ENCODE measurements around the gene GRIFIN.

GRIFIN gene

GRCh38 chr7:2512179-2512661 is 36.0 kb upstream of the GRIFIN start:
- DNase-seq = no peak

GRCh38 chr7:2511769-2512168 is 35.6 kb upstream of the GRIFIN start:
- DNase-seq = no peak

DNA sequence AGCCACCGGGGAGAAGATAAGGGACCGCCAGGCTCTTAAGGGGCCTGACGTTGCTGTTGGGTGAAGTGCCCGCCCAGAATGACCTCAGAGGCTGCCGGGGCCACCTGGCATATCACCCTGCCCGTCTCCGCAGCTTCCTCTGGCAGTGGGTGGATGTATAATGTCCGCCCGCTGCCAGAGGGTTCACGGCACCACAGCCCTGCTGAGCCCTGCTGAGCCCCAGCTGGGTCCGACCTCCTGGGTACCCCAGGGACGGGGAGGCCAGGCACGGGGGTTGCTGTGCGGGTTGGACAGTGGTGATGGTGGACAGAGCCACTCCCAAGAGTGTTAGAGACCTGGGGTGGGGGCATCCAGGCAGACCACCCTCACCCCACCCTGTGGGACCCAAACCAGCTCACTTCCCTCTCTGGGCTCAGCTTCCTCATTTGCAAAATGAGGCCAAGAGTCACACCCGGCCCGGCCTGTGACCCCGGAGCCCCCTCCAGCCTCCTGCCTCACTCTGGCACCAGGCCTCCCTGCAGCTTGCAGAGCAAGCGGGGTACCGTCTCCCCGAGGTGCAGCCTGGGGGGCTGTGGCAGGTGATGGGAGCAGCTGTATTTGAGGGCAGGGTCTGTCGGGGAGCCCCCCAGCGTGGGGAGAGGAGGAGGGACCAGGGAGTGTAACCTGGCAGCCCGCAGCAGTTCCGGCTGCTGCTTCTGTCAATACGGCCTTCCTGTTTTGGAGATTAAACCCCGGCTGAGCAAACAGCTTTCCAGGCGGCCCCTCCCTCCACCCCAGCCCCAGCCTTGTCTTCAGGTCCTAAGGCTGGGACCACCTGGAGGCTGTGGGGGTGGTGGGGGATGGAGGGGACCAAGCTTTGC is 34.9 kb upstream of the GRIFIN start:
- no peak for DNase-seq

- no peak for DNase-seq
These were observed 34.1 kb upstream of the GRIFIN start for GRCh38 chr7:2510130-2510776.

GRCh38 chr7:2509298-2509906 is 33.2 kb upstream of the GRIFIN start:
- no peak for DNase-seq

- DNase-seq = peak; percentile 82
These were observed 32.4 kb upstream of the GRIFIN start for GRCh38 chr7:2508327-2509215.

DNA sequence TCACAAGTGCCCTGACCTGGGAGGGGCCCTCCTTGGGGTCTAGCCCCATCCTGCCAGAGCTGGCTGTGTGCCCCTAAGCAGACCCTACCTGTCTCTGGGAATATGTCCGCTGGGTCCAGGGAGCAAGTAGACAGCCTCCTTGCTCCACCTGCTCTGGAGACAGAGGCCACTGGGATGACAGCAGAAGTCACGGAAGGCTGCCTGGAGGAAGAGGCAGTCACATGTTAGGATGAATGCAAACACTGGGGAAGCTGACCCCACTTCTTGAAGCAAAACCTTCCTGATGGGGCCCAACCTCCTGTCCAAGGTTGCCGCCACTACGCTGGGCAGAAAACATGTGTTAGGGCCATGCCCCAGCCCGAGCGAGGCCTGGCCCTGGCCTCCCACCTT is 31.7 kb upstream of the GRIFIN start:
- DNase-seq = no peak

GRCh38 chr7:2507208-2507916 is 31.2 kb upstream of the GRIFIN start:
- DNase-seq = no peak

- no peak for DNase-seq
These were observed 29.2 kb upstream of the GRIFIN start for GRCh38 chr7:2505401-2505800.

DNA sequence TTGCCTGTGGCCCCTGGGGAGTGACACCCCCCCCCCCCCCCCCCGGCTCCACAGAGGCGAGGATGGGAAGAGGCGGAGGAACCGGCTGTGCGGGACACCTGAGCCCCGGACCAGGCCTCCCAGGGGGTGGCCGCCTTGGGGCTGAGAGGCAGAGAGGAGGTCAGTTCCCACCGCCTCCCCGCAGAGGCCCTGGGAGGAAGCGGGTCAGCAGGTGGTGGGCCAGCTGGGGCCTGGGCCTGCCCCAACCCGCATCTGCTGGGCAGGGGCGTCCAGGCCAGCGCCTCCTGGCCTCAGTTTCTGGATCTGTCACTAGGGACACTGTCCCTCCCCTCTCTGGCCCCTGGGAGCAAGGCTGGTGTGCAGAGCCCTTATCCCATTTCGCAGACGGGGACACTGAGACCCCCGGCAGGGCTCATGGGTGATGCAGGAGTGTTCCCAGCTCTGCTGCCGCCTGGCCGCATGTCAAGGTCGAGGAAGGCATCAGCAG is 28.7 kb upstream of the GRIFIN start:
- no peak for DNase-seq

DNA sequence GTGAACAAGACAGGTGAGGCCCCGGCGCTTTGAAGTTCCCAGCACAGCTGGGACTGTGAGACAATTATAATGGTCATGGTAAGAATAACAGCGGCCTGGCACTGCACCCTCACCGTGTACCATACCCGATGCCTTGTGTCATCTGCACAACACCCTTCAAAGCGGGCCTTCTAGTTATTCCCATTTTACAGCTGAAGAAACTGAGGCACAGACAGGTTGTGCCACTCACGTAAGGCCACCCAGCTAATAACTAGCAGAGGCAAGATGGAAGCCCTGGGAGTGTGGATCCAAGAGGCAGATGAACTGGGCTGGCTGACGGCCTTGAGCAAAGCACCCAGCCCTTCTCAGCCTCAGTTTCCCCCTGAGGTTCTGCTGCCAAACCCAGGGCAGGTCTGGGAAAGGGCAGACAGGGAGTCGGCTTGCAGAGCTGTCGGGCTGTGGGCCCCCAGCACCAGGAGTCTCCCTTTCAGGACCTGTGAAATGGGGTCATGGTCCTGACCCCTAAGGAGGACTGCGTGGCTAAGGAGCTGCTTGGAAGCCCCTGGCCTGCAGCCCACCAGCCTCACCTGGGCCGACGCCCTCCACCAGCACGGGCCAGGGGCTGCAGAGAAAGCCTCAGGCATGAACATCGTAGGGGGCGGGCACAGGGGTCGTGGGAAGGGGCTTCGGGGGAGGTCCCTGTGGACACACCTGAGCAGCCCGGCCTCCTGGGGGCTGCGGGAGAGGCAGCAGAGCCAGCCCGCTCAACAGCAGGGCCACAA is 28.1 kb upstream of the GRIFIN start:
- DNase-seq = no peak

GRCh38 chr7:2503056-2503941 is 27.1 kb upstream of the GRIFIN start:
- no peak for DNase-seq

- no peak for DNase-seq
These were observed 26.4 kb upstream of the GRIFIN start for GRCh38 chr7:2502647-2502966.

DNA sequence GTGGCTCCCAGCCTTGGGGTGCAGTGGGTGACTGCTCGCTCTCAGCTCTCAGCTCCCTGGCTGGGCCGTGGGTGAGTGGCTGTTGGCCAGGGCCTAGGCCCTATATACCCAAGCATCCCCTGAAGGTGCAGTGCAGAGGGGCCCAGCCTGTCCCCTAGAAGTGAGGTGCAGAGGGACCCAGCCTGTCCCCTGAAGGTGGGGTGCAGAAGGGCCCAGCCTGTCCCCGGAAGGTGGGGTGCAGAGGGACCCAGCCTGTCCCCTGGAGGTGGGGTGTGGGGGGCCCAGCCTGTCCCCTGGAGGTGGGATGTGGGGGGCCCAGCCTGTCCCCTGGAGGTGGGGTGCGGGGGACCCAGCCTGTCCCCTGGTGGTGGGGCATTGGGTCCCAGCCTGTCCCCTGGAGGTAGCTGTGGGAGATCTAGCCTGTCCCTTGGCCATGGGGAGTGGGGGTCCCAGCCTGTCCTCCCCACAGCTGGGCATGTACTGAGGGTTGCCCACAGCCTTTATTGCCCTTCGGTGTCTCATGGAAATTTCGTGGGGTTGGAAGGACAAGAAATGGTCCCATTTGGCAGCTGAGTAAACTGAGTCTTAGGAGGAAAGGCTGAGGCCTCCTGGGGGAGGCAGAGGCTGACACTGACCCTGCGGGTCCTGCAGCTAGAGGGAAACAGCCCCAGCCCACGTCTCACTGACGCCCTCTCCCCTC is 25.9 kb upstream of the GRIFIN start:
- no peak for DNase-seq

GRCh38 chr7:2500701-2501100 is 24.5 kb upstream of the GRIFIN start:
- DNase-seq = no peak

GRCh38 chr7:2499719-2500430 is 23.7 kb upstream of the GRIFIN start:
- no peak for DNase-seq

GRCh38 chr7:2499181-2499580 is 23.0 kb upstream of the GRIFIN start:
- DNase-seq = no peak

DNA sequence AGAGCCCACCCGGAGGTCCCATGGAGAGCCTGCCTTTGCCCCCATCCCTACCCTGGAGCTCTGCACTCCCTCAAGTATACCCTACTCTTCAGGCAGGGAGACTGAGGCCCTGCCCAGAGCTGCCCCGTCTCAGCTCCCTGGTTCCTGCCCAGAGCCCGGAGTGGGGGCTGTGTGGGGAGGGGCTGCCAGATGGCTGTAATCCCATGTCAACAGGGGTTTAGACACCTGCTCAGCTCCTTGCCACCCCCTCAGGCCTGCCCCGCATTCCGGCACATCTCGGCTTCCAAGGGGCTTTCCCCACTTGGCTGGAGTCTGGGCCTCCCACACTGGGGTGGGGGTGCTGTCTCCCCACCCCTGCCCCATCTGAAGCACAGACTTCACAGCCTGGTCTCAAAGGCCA is 22.5 kb upstream of the GRIFIN start:
- no peak for DNase-seq

All from fibroblast of skin of right biceps (primary cell).